Heart left ventricle (tissue), 16 donors: ENCODE measurements around the gene TOLLIP. TPM values are rescaled to one million over a fixed set of nuclear protein-coding genes. Genes with fewer than 3 reads are reported as not detected.

Source experiments
- ATAC-seq, 4 donors: fragments of 200-7000 bp; cut with Tn5 transposase; one replicate each; pipeline ENCODE4 v1.9.1; 2020 to 2022; ENCODE audit warnings: moderate library complexity in 4 of 4, mild to moderate bottlenecking in 3 of 4, moderate number of reproducible peaks in 1 of 4
- DNase-seq, 5 donors: peaks; one replicate each; pipeline ENCODE4 v3.0.0-alpha.2; 2020
- H3K27ac ChIP-seq, 12 donors: fragments of 200-600 bp; sonication (generic) in 4 of 12; one replicate each; pipeline versions ENCODE4 v1.5.0 to v1.8.0; 2016 to 2022; ENCODE audit warnings: mild to moderate bottlenecking in 2 of 12
- H3K27me3 ChIP-seq, 9 donors: fragments of 200-600 bp; sonication (generic) in 2 of 9; one replicate each; pipeline versions ENCODE4 v1.5.1 to v1.8.0; 2016 to 2022; ENCODE audit warnings: mild to moderate bottlenecking in 3 of 9
- H3K36me3 ChIP-seq, 9 donors: fragments of 200-600 bp; sonication (generic) in 2 of 9; one replicate each; pipeline versions ENCODE4 v1.5.0 to v1.8.0; 2018 to 2022; ENCODE audit warnings: mild to moderate bottlenecking in 2 of 9
- H3K4me1 ChIP-seq, 12 donors: fragments of 200-600 bp; sonication (generic) in 4 of 12; one replicate each; pipeline versions ENCODE4 v1.5.0 to v1.8.0; 2016 to 2022; ENCODE audit warnings: mild to moderate bottlenecking in 3 of 12
- H3K4me3 ChIP-seq, 12 donors: fragments of 200-600 bp; sonication (generic) in 4 of 12; one replicate each; pipeline versions ENCODE4 v1.5.0 to v1.8.0; 2017 to 2022; ENCODE audit warnings: mild to moderate bottlenecking in 9 of 12, moderate library complexity in 4 of 12
- H3K9me3 ChIP-seq, 12 donors: fragments of 200-600 bp; sonication (generic) in 4 of 12; one replicate each; pipeline versions ENCODE4 v1.5.0 to v1.8.0; 2016 to 2022; ENCODE audit warnings: mild to moderate bottlenecking in 1 of 12
- POLR2A ChIP-seq, 2 donors: fragments of 450-650 bp; IDR thresholded peaks; one replicate each; pipeline ENCODE4 v1.6.1; 2017; ENCODE audit warnings: antibody characterized with exemption in 2 of 2, mild to moderate bottlenecking in 2 of 2, moderate library complexity in 2 of 2
- WGBS, 4 donors: extraction: QIAGEN DNeasy Blood & Tissue Kit in 2 of 4; methylation state at CpG; one replicate each; pipeline versions ENCODE4 v1.1.5 to v1.1.7; 2013 to 2018; 5-methylcytosine and 5-hydroxymethylcytosine counted together
- intact Hi-C, 10 donors: fragments of 100-400 bp; cut with DNase I; formaldehyde crosslinking; loops; one replicate each; pipeline versions ENCODE4 v1.11.1 to v1.14.2; 2022
- polyA plus RNA-seq, 2 donors: library from polyadenylated mRNA; stranded (reverse); fragments of 200-250 nt; gene quantifications; one replicate each; pipeline ENCODE4 v1.2.3, GENCODE V29; 2013
- total RNA-seq, 9 donors: library from RNA; depleted of rRNA in 2 of 9; stranded (reverse); fragments of >200 nt in 2 of 9; fragmentation: NEBNext Ultra II Directional in 3 of 9; extraction: Animal tissue kit (Norgen Biotek cat#: 25700) in 3 of 9; gene quantifications; one replicate each; pipeline versions ENCODE4 v1.1.0 to v1.2.4, GENCODE V29; 2016 to 2023
- TF ChIP-seq, protein P1 (sequence below), 12 donors: fragments of 200-600 bp; sonication (generic) in 4 of 12; IDR thresholded peaks; one replicate each; pipeline versions ENCODE4 v1.5.0 to v1.8.0; 2018 to 2022; ENCODE audit warnings: antibody characterized with exemption in 12 of 12, mild to moderate bottlenecking in 5 of 12
- donor health status: ischemic (EF 13 %, LVEDD 7.1; RV severe dilation, severe dysfunction).
- donor health status: healthy with polysubstance abuse.
- donor health status: DM: no; HTN: yes; CAD: no.
- donor health status: DM: no; HTN: no; CAD: no.
- donor health status: ischemic (EF 25% LVEDD 6.9; RV normal size, moderate dysfunction).
- donor health status: ischemic (EF 25% LVEDD 5.7; RV mildly dilated, moderate dysfunction).
- donor health status: healthy.
- donor health status: DM: yes; HTN: yes; CAD: no.
- donor health status: ischemic (EF 35%, LVEDD 5.7; RV mildly dilated, moderate dysfunction).
- donor health status: nonischemic (EF 11% LVEDD 7.7; RV severe dilation, severe dysfunction).
- donor health status: DM: yes; HTN: yes; CAD: no.
- donor health status: PGD.
- donor health status: ischemic (EF 29% LVEDD 5.4; RV normal size, mild dysfunction).
- donor health status: nonischemic (EF 23%, LVEDD 6.1; RV moderate dilation, normal function).

Gene TOLLIP
- total and polyA plus RNA-seq, 11 donors, result 27.4 to 57.2 (median 44.9) TPM

DNA sequence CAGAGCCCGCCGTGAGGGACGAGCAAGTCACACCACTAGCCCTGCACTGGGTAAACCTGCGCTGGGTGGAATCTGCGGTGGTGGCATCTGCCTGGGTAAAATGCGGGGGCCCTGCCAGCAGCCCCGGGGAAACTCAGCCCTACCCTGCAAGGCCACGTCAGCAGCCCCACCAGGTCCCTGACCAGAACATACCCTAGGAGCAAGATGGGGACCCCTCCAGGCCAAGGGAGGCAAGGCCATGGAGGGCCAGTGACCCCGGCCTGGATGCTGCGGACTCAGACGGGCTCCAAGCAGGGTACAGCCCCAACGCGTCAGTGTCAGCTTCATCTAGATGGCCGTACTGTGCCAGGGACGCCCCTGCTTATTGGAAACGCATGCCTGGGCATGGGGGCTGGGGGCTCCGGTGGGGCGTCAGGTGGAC, 26.3 kb downstream of the TOLLIP start:
- DNase-seq (peak in 1 of 5 donors; percentile 51), ATAC-seq (no peak)
- TF ChIP-seq, protein P1, sequence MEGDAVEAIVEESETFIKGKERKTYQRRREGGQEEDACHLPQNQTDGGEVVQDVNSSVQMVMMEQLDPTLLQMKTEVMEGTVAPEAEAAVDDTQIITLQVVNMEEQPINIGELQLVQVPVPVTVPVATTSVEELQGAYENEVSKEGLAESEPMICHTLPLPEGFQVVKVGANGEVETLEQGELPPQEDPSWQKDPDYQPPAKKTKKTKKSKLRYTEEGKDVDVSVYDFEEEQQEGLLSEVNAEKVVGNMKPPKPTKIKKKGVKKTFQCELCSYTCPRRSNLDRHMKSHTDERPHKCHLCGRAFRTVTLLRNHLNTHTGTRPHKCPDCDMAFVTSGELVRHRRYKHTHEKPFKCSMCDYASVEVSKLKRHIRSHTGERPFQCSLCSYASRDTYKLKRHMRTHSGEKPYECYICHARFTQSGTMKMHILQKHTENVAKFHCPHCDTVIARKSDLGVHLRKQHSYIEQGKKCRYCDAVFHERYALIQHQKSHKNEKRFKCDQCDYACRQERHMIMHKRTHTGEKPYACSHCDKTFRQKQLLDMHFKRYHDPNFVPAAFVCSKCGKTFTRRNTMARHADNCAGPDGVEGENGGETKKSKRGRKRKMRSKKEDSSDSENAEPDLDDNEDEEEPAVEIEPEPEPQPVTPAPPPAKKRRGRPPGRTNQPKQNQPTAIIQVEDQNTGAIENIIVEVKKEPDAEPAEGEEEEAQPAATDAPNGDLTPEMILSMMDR (IDR thresholded peaks at IDR 0.05), result no peak
- H3K9me3 ChIP-seq, result no peaks in the 10 kb centered on the region
- H3K27me3 ChIP-seq, result no peaks in the 10 kb centered on the region
- H3K36me3 ChIP-seq, result peaks cover 0 to 84% (median 74%) of the 10 kb centered on the region in 9 donors
- intact Hi-C loops, result no loop called here
- H3K4me1 ChIP-seq, result peaks cover 0 to 11% (median 4%) of the 10 kb centered on the region in 12 donors
- WGBS, 4 donors, result 94 to 97% (median 96%) methylated on average over 15 to 18 of the region's 18 CpGs
- no peak overlapping the region for H3K27ac ChIP-seq
- no peak overlapping the region for H3K4me3 ChIP-seq

DNA sequence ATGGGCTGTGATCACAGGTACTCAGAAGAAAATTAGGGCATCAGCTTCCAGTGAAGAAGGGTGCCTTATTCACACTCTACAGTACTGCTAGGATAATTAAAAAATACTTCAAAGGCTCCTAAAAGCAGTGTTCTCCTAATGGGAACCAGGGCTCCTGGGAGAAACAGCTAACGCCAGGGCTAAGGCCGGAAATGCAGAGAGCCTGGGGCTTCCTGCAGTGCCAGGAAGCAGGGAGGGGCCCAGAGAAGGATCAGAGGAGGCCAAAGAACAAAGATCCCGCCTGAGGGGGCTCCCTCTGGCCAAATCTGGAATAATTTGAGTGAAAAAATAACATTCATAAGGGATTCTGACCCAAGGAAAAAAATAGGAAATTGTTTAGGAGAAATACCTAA, 27.5 kb downstream of the TOLLIP start:
- Histone ChIP-seq H3K4me3 (no peak overlapping the region), H3K9me3 (no peaks in the 10 kb centered on the region), H3K27ac (peak overlapping the region in 8 of 12 donors; percentile 20 to 54 (median 38)), H3K36me3 (peaks cover 0 to 89% (median 73%) of the 10 kb centered on the region in 9 donors), H3K27me3 (no peaks in the 10 kb centered on the region), H3K4me1 (peaks cover 0 to 12% (median 5%) of the 10 kb centered on the region in 12 donors)
- TF ChIP-seq, protein P1 (IDR thresholded peaks at IDR 0.05), result peak in 1 of 12 donors; percentile 7
- TF ChIP-seq POLR2A (IDR thresholded peaks at IDR 0.05), result no peak
- WGBS, 4 donors, result 42 to 55% (median 49%) methylated on average over 3 of the region's 3 CpGs
- DNase-seq (peak in 1 of 5 donors; percentile 52), ATAC-seq (peak in 1 of 4 donors; percentile 44)
- intact Hi-C loops, result no loop called here

DNA sequence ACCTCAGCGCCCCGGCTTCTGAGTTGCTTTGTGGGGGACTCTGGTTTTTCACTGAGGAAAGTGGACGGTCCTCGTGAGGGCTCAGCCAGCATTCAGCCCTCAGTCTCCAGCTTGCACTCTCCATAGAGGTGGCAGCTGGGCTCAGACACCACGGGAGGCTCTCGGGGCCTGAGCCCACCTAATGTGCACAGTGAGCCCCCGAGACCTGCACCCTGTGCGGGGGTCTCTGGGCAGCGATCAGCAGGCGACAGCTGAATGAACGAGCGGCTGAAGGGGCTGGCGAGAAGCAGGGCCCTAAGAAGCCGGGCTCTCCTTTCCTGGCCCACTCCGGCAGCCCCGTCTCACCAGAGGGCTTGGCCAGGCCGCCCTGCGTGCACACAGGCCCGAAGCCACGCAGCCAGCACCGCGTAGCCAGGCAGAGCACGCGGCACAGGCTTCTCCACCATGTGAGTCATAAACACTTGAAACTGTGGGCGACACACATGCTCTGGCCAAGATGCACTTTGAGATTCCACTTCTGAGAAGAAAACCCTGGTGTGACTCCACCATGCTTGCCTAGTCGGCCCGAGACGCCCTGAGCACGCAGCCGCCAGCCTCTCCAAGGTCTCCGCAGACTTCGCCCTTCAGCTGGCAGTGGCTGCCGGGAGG, 28.0 kb downstream of the TOLLIP start:
- DNase-seq, result peak in 2 of 5 donors; percentile 22 to 46
- 87 to 89% (median 88%) methylated on average over 24 to 33 of the region's 33 CpGs for WGBS, 4 donors
- no peaks in the 10 kb centered on the region for H3K9me3 ChIP-seq
- TF ChIP-seq, protein P1 (IDR thresholded peaks at IDR 0.05), result no peak
- TF ChIP-seq POLR2A (IDR thresholded peaks at IDR 0.05), result no peak
- H3K27me3 ChIP-seq, result no peaks in the 10 kb centered on the region
- no peak for ATAC-seq
- H3K4me1 ChIP-seq, result peaks cover 0 to 17% (median 7%) of the 10 kb centered on the region in 12 donors
- H3K4me3 ChIP-seq, result no peak overlapping the region
- H3K36me3 ChIP-seq, result peaks cover 0 to 90% (median 73%) of the 10 kb centered on the region in 9 donors
- intact Hi-C loops, result no loop called here
- peak overlapping the region in 8 of 12 donors; percentile 20 to 54 (median 38) for H3K27ac ChIP-seq

DNA sequence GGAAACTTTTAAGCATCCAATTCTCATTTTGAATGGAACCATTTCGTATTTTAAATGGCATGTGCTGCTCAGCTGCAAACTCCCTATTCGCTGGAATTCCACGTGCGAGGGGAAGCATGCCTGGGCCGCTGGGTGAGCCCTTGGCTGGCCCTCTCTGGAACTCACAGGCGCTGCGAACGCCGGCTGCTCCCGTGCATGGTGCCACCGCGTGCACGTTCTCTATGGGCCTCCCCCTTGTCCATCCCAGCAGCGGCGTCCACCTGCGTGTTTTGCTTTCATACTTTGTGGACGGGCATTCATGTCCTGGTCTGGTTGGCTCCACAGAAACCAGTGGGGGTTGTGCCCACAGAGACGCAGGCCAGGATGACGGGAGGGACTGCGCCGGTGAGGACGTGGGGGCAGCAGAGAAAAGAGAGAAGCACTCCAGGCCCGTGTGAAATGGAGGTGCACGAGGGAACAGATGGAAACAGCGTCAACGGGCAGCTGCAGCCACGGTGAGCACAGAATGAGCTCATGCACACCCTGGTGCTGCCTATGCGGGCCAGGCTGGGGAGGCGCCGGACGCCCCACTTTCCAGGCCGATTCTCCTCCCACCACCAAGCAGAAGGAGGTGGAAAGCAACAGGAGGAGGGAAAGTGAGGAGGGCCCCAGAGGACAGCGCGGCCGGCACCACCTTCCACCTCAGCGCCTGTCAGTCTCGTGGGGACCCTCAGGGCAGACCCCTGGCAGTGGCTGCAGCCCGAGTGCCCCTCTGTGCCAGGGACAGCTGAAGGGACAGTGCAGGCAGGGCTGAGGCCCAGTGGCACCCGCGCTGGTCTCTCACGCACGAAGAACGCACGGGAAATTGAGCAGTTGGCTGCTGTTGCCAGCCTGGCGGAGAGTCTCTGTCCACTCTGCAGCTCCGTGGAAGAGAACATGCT, 29.1 kb downstream of the TOLLIP start:
- WGBS, 4 donors, result 92 to 95% (median 94%) methylated on average over 44 to 46 of the region's 46 CpGs
- Histone ChIP-seq H3K27me3 (no peaks in the 10 kb centered on the region), H3K27ac (no peak overlapping the region), H3K9me3 (no peaks in the 10 kb centered on the region), H3K36me3 (peaks cover 0 to 90% (median 73%) of the 10 kb centered on the region in 9 donors), H3K4me1 (peaks cover 0 to 24% (median 10%) of the 10 kb centered on the region in 12 donors), H3K4me3 (no peak overlapping the region)
- peak in 2 of 5 donors; percentile 19 to 48 for DNase-seq
- TF ChIP-seq POLR2A (IDR thresholded peaks at IDR 0.05), result no peak
- intact Hi-C loops, result no loop called here
- ATAC-seq, result no peak
